22Rv1 (cell line): Measurements from ENCODE around the gene KREMEN1.

Experiments used
- CTCF ChIP-seq: fragments of 450-650 bp; IDR thresholded peaks from 2 replicates; pipeline ENCODE4 v1.5.1; 2017; ENCODE audit warnings: mild to moderate bottlenecking
- ZFX ChIP-seq: fragments of 450-650 bp; IDR thresholded peaks from 2 replicates; pipeline ENCODE4 v1.6.1; 2017; ENCODE audit warnings: antibody characterized with exemption, borderline replicate concordance

GRCh38 chr22:29150701-29151100, 77.9 kb downstream of the KREMEN1 start:
- TF ChIP-seq CTCF (no peak), ZFX (no peak)
